Epithelial cell of esophagus (primary cell): Measurements from ENCODE around the gene MGRN1.
A peak's percentile ranks its signal among the peaks of the same experiment; 100 is the strongest.

ENCODE experiments used
- DNase-seq: peaks from one replicate; pipeline ENCODE4 v3.0.0; 2010; ENCODE audit warnings: low read depth
- H3K4me3 ChIP-seq: 2 replicates; pipeline ENCODE4 v1.5.1; 2011; ENCODE audit warnings: mild to moderate bottlenecking, low read length, control low read depth
- TF ChIP-seq, protein P1 (sequence below): IDR thresholded peaks from 2 replicates; pipeline ENCODE4 v1.5.1; 2011; ENCODE audit warnings: low read depth, mild to moderate bottlenecking, low read length, control low read depth, inconsistent platforms; ENCODE audit not compliant: insufficient read depth; ENCODE audit errors: missing control alignments

Gene MGRN1

DNA sequence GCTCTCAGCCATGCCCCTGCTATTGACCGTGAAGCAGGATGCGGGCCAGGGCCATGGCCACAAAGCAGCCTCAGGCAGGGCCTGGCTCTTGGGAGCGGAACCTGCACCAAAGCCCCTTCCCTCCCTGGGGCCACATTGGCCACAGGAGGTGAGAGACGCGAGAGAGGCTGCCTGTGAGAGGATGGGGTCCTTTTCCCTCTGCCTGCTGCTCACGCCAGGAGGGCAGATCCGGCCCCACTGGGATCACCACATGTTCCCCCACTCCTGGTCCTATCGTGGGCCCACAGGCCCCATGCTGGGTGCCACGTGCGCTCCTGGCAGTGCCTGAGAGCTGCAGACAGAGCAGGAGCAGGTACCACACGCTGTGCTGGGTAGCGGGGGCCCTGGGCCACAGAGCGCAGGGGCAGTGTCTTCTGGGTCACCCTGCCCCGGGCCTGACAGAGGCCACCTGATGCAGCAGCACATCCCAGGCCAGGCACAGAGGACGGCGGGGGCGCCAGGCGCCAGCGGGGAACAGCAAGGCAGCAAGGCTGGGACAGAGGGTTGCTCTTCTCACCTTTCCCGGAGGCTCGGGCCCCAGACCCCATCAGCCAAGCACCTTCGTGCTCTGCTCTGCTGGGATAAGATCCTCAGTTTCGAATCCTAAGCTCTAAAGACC lies 59.6 kb downstream of the MGRN1 start:
- no peak for DNase-seq
- H3K4me3 ChIP-seq = no peak overlapping the region
- TF ChIP-seq, protein P1, sequence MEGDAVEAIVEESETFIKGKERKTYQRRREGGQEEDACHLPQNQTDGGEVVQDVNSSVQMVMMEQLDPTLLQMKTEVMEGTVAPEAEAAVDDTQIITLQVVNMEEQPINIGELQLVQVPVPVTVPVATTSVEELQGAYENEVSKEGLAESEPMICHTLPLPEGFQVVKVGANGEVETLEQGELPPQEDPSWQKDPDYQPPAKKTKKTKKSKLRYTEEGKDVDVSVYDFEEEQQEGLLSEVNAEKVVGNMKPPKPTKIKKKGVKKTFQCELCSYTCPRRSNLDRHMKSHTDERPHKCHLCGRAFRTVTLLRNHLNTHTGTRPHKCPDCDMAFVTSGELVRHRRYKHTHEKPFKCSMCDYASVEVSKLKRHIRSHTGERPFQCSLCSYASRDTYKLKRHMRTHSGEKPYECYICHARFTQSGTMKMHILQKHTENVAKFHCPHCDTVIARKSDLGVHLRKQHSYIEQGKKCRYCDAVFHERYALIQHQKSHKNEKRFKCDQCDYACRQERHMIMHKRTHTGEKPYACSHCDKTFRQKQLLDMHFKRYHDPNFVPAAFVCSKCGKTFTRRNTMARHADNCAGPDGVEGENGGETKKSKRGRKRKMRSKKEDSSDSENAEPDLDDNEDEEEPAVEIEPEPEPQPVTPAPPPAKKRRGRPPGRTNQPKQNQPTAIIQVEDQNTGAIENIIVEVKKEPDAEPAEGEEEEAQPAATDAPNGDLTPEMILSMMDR = no peak

DNA sequence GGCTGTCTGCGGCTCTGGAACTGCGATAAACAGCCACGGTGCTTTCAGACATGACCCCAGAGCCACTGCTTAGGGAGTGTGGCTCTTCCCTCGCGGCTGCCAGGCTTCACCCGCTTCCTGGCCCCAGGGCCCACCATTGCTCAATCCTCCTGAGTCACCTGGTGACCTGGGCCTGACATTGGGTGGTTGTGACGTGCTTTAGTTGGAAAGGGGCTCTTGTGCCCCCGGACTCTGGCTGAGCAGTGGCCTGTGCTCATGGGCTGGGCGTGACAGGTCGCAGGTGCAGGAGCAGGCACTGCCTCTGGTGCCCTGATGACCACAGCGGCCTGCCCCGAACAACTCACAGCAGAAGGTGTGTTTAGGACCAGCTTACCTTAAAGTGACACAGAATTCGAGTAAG lies 60.1 kb downstream of the MGRN1 start:
- H3K4me3 ChIP-seq = no peak overlapping the region
- peak; percentile 47 for DNase-seq
- TF ChIP-seq, protein P1 = no peak

DNA sequence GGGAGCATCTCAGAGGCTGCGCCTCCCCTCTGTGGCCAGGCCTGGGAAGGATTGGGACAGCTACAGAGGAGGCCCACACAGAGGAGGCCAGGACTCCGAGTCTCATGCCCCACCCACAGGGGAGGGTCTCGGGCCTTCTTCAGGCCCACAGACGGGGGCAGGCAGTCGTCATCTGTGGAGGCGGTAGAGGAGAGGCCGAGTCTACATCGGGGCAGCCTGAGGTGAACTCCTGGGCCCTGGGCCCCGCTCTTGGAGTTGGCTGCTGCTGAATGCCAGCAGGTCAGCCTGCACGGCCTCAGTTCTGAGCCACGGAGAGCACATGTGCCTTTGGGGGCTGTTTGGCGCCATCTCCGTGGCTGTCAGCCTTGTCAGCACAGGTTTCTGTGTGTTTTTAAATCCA lies 60.7 kb downstream of the MGRN1 start:
- TF ChIP-seq, protein P1 = no peak
- H3K4me3 ChIP-seq = no peak overlapping the region
- DNase-seq = no peak

DNA sequence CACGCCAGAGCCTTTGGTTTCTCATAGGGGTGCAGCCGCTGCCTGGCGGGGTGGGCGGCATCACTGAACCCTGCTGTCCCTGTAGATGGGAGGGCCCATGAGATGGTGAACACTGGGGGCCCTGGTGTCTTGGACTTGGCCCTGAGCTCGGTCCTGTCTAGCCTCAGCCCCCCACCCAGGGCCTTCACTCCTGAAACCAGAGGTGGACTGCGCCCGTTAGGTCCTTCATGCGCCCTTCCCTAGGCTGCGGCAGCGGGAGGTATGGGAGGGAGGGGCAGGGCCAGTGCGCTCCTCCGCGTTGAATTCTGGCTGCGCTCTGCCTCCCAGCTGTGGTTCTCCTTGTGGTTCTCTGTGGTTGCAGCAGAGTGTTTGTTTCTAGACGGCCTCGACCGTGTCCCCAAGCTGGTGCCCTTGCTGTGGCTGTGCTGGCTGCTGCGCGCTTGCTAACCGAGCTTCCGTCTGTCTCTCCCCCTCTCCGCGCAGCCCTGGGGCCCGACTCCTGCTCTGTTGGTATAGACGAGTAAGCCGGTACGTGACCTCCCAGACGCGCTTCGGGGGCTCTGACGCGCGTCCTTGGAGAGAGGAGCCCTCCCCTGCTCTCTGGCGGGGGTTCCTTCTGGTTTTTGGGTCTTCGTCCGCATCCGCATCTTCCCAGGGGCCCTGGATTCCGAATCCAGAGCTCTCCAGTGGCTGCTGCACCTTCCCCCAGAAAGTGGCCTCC lies 61.3 kb downstream of the MGRN1 start:
- H3K4me3 ChIP-seq = no peak overlapping the region
- DNase-seq = no peak
- TF ChIP-seq, protein P1 = no peak

DNA sequence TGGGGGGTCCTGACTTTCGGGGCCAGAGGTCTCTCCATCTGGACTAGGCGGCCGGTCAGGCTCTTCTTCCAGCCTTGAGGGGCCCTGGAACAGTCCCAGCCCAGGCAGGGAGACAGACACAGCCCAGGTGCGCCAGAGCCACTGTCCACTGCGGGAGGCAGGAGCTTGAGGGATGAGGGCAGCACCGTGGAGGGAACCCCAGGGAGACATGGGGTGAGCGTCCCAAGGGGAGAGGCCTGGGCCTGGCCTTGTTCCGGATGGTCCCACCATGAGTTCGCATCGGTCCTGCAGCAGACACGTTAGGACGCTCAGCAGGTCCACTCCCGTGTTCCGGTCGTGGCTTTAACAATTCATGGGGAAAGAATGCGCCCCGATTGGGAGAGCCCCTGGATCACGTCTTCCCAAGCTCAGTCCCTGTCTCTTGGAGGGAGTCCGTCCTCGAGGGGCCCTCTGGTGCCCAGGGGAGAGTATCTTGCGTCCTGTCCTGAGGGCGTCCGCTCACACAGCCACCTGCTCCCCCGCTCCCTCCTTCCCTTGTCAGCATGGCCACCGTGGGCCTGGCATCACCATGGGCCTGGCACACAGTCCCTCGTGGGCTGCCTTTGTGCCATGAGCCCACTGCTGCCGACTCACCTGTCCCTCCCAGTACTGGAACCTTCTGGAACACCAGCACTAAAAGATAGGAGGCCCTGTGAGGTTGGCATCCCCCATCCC lies 62.0 kb downstream of the MGRN1 start:
- TF ChIP-seq, protein P1 = no peak
- no peak overlapping the region for H3K4me3 ChIP-seq
- no peak for DNase-seq

DNA sequence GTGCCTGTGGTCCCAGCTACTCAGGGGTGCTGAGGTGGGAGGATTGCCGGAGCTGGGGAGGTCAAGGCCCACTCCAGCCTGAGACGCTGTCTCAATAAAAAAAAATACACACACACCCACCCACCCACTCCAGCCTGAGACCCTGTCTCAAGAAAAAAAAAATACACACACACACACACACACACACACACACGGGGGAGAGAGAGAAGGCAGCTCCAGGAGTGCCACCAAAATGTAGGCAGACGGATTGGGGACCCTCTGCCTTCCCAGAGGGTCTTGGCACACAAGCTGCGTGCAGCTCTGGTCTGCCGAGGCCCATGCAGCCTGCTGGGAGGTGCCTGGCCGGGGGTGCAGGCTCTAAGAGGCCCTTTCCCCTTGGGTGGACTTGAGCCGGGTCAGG lies 62.8 kb downstream of the MGRN1 start:
- H3K4me3 ChIP-seq = no peak overlapping the region
- TF ChIP-seq, protein P1 = no peak
- DNase-seq = no peak
